Measurements from ENCODE around the gene PLEKHM2. TPM values are rescaled to one million over a fixed set of nuclear protein-coding genes. Genes with fewer than 3 reads are reported as not detected.

The PLEKHM2 gene
- total RNA-seq, 1 experiment from 2014 or later: 49.7 TPM

GRCh38 chr1:15691434-15692032 lies 7.4 kb downstream of the PLEKHM2 start:
- Mint-ChIP-seq H3K36me3 (0 out of 2 replicates have a peak, but pooled peaks cover 3% of the 10 kb centered on the region), H3K9me3 (no peaks in the 10 kb centered on the region), H3K4me3 (no peak overlapping the region), H3K27ac (peak overlapping the region; percentile 23; the same call in 1 of the 2 replicates), H3K4me1 (no peaks in the 10 kb centered on the region), H3K27me3 (ENCODE audit: low read depth) (no peaks in the 10 kb centered on the region)
- ATAC-seq (no peak), DNase-seq (ENCODE audit: low spot score) (no peak)
- no peak for TF ChIP-seq SP1 (CRISPR knock-in tag; conservative IDR thresholded peaks at IDR 0.05)
- TF ChIP-seq, protein P1, sequence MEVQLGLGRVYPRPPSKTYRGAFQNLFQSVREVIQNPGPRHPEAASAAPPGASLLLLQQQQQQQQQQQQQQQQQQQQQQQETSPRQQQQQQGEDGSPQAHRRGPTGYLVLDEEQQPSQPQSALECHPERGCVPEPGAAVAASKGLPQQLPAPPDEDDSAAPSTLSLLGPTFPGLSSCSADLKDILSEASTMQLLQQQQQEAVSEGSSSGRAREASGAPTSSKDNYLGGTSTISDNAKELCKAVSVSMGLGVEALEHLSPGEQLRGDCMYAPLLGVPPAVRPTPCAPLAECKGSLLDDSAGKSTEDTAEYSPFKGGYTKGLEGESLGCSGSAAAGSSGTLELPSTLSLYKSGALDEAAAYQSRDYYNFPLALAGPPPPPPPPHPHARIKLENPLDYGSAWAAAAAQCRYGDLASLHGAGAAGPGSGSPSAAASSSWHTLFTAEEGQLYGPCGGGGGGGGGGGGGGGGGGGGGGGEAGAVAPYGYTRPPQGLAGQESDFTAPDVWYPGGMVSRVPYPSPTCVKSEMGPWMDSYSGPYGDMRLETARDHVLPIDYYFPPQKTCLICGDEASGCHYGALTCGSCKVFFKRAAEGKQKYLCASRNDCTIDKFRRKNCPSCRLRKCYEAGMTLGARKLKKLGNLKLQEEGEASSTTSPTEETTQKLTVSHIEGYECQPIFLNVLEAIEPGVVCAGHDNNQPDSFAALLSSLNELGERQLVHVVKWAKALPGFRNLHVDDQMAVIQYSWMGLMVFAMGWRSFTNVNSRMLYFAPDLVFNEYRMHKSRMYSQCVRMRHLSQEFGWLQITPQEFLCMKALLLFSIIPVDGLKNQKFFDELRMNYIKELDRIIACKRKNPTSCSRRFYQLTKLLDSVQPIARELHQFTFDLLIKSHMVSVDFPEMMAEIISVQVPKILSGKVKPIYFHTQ (CRISPR knock-in tag; IDR thresholded peaks at IDR 0.05): no peak
- no peak for TF ChIP-seq HMGA2 (CRISPR knock-in tag; IDR thresholded peaks at IDR 0.05)
- no peak for TF ChIP-seq ZBTB21 (CRISPR knock-in tag; IDR thresholded peaks at IDR 0.05; ENCODE audit: borderline replicate concordance)
- TF ChIP-seq ZNF416 (CRISPR knock-in tag; IDR thresholded peaks at IDR 0.05): no peak
- no peak for TF ChIP-seq GRHL2 (CRISPR knock-in tag; IDR thresholded peaks at IDR 0.05; ENCODE audit: insufficient replicate concordance, severe bottlenecking)
- TF ChIP-seq SMAD3 (CRISPR knock-in tag; IDR thresholded peaks at IDR 0.05; ENCODE audit: borderline replicate concordance): no peak
- no peak for TF ChIP-seq NFE2L1 (CRISPR knock-in tag; IDR thresholded peaks at IDR 0.05)
- TF ChIP-seq TP53 (CRISPR knock-in tag; IDR thresholded peaks at IDR 0.05): no peak
- TF ChIP-seq, protein P2, sequence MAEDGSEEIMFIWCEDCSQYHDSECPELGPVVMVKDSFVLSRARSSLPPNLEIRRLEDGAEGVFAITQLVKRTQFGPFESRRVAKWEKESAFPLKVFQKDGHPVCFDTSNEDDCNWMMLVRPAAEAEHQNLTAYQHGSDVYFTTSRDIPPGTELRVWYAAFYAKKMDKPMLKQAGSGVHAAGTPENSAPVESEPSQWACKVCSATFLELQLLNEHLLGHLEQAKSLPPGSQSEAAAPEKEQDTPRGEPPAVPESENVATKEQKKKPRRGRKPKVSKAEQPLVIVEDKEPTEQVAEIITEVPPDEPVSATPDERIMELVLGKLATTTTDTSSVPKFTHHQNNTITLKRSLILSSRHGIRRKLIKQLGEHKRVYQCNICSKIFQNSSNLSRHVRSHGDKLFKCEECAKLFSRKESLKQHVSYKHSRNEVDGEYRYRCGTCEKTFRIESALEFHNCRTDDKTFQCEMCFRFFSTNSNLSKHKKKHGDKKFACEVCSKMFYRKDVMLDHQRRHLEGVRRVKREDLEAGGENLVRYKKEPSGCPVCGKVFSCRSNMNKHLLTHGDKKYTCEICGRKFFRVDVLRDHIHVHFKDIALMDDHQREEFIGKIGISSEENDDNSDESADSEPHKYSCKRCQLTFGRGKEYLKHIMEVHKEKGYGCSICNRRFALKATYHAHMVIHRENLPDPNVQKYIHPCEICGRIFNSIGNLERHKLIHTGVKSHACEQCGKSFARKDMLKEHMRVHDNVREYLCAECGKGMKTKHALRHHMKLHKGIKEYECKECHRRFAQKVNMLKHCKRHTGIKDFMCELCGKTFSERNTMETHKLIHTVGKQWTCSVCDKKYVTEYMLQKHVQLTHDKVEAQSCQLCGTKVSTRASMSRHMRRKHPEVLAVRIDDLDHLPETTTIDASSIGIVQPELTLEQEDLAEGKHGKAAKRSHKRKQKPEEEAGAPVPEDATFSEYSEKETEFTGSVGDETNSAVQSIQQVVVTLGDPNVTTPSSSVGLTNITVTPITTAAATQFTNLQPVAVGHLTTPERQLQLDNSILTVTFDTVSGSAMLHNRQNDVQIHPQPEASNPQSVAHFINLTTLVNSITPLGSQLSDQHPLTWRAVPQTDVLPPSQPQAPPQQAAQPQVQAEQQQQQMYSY (CRISPR knock-in tag; IDR thresholded peaks at IDR 0.05): no peak
- no peak for TF ChIP-seq ZNF219 (CRISPR knock-in tag; IDR thresholded peaks at IDR 0.05; ENCODE audit: borderline replicate concordance)
- no peak for TF ChIP-seq CREM (CRISPR knock-in tag; IDR thresholded peaks at IDR 0.05)
- no peak for TF ChIP-seq PRRX2 (CRISPR knock-in tag; IDR thresholded peaks at IDR 0.05)
- no peak for TF ChIP-seq RELA (CRISPR knock-in tag; IDR thresholded peaks at IDR 0.05; ENCODE audit: borderline replicate concordance)
- TF ChIP-seq MYBL2 (CRISPR knock-in tag; IDR thresholded peaks at IDR 0.05): no peak
- TF ChIP-seq FOXJ3 (CRISPR knock-in tag; IDR thresholded peaks at IDR 0.05; ENCODE audit: borderline replicate concordance): no peak
- no peak for TF ChIP-seq MXD4 (CRISPR knock-in tag; IDR thresholded peaks at IDR 0.05; ENCODE audit: borderline replicate concordance)
- no peak for TF ChIP-seq ZNF263 (CRISPR knock-in tag; IDR thresholded peaks at IDR 0.05; ENCODE audit: low read depth)
- no peak for TF ChIP-seq TEAD1 (CRISPR knock-in tag; IDR thresholded peaks at IDR 0.05)
- no peak for TF ChIP-seq CREB1 (CRISPR knock-in tag; IDR thresholded peaks at IDR 0.05)
- ChIA-PET POLR2A (no interaction called here), CTCF (no interaction called here)

DNA sequence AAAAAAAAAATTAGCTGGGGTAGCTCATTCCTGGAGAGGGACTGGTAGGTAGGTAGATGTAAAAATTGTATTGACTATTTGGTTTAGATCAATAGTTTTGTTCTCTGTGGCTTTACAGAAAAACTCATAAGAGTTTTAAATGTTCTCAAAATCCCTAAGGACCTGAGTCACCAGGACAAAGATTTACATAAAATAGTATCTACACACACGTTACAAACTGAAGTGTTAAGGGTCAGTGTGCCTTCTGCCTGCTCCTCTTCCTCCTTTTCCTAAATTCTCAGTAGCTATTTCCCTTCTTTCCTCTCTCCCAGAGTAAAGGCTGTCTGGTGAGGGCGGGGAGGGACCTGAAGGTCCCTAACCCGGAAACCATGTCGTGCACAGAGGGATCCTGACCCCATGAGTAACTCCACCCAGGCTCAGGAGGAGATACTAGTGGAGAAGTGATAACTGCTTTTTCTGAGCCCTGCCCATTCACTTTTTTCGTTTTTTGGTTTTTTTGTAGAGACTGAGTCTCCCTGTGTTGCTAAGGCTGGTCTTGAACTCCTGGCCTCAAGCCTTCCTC lies 8.1 kb downstream of the PLEKHM2 start:
- no peak for ATAC-seq
- no peaks in the 10 kb centered on the region for H3K9me3 Mint-ChIP-seq
- peak overlapping the region; percentile 87 for H3K27ac Mint-ChIP-seq
- CTCF ChIA-PET: no interaction called here
- no peaks in the 10 kb centered on the region for H3K27me3 Mint-ChIP-seq (ENCODE audit: low read depth)
- POLR2A ChIA-PET: no interaction called here
- 0 out of 2 replicates have a peak, but pooled peaks cover 3% of the 10 kb centered on the region for H3K36me3 Mint-ChIP-seq
- no peaks in the 10 kb centered on the region for H3K4me1 Mint-ChIP-seq
- DNase-seq (ENCODE audit: low spot score): no peak
- no peak overlapping the region for H3K4me3 Mint-ChIP-seq
- no peak for TF ChIP-seq ZNF671 (CRISPR knock-in tag; IDR thresholded peaks at IDR 0.05)
- no peak for TF ChIP-seq FOXJ3 (CRISPR knock-in tag; IDR thresholded peaks at IDR 0.05; ENCODE audit: borderline replicate concordance)
- TF ChIP-seq ZNF263 (CRISPR knock-in tag; IDR thresholded peaks at IDR 0.05; ENCODE audit: low read depth): no peak
- TF ChIP-seq ZBTB21 (CRISPR knock-in tag; IDR thresholded peaks at IDR 0.05; ENCODE audit: borderline replicate concordance): no peak
- TF ChIP-seq, protein P3, sequence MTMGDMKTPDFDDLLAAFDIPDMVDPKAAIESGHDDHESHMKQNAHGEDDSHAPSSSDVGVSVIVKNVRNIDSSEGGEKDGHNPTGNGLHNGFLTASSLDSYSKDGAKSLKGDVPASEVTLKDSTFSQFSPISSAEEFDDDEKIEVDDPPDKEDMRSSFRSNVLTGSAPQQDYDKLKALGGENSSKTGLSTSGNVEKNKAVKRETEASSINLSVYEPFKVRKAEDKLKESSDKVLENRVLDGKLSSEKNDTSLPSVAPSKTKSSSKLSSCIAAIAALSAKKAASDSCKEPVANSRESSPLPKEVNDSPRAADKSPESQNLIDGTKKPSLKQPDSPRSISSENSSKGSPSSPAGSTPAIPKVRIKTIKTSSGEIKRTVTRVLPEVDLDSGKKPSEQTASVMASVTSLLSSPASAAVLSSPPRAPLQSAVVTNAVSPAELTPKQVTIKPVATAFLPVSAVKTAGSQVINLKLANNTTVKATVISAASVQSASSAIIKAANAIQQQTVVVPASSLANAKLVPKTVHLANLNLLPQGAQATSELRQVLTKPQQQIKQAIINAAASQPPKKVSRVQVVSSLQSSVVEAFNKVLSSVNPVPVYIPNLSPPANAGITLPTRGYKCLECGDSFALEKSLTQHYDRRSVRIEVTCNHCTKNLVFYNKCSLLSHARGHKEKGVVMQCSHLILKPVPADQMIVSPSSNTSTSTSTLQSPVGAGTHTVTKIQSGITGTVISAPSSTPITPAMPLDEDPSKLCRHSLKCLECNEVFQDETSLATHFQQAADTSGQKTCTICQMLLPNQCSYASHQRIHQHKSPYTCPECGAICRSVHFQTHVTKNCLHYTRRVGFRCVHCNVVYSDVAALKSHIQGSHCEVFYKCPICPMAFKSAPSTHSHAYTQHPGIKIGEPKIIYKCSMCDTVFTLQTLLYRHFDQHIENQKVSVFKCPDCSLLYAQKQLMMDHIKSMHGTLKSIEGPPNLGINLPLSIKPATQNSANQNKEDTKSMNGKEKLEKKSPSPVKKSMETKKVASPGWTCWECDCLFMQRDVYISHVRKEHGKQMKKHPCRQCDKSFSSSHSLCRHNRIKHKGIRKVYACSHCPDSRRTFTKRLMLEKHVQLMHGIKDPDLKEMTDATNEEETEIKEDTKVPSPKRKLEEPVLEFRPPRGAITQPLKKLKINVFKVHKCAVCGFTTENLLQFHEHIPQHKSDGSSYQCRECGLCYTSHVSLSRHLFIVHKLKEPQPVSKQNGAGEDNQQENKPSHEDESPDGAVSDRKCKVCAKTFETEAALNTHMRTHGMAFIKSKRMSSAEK (CRISPR knock-in tag; IDR thresholded peaks at IDR 0.05; ENCODE audit: borderline replicate concordance): no peak
- TF ChIP-seq, protein P4, sequence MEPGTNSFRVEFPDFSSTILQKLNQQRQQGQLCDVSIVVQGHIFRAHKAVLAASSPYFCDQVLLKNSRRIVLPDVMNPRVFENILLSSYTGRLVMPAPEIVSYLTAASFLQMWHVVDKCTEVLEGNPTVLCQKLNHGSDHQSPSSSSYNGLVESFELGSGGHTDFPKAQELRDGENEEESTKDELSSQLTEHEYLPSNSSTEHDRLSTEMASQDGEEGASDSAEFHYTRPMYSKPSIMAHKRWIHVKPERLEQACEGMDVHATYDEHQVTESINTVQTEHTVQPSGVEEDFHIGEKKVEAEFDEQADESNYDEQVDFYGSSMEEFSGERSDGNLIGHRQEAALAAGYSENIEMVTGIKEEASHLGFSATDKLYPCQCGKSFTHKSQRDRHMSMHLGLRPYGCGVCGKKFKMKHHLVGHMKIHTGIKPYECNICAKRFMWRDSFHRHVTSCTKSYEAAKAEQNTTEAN (CRISPR knock-in tag; IDR thresholded peaks at IDR 0.05): no peak

Measured in WTC11 (cell line).